ENCODE results near the gene FOXD1.
"Not testable (repeated sequence)": the region's sequence is repeated elsewhere in the genome, so short reads cannot be mapped to it uniquely, and the experiment has no call there.

Gene FOXD1

GRCh38 chr5:73448463-73449136 lies at the start of gene FOXD1:
FOXD1 (minus strand) TSS chr5:73448777; CDS start chr5:73448362, 415 bp downstream.
- peak; percentile 51 for DNase-seq

- DNase-seq, result no peak
Measured at GRCh38 chr5:73497497-73498056, 49.0 kb upstream of the FOXD1 start.

- DNase-seq, result no peak
Measured at GRCh38 chr5:73496984-73497457, 48.4 kb upstream of the FOXD1 start.

GRCh38 chr5:73495772-73496335 lies 47.3 kb upstream of the FOXD1 start:
- DNase-seq, result no peak

- no peak for DNase-seq
Measured at GRCh38 chr5:73494721-73495120, 46.1 kb upstream of the FOXD1 start.

- DNase-seq, result no peak
Measured at GRCh38 chr5:73493421-73493820, 44.8 kb upstream of the FOXD1 start.

- DNase-seq, result no peak
Measured at GRCh38 chr5:73491155-73491554, 42.6 kb upstream of the FOXD1 start.

GRCh38 chr5:73490088-73490487 lies 41.5 kb upstream of the FOXD1 start:
- no peak for DNase-seq

GRCh38 chr5:73488806-73489205 lies 40.2 kb upstream of the FOXD1 start:
- no peak for DNase-seq

GRCh38 chr5:73487815-73488214 lies 39.2 kb upstream of the FOXD1 start:
- DNase-seq, result no peak

- not testable (repeated sequence) for DNase-seq
Measured at GRCh38 chr5:73487257-73487656, 38.7 kb upstream of the FOXD1 start.

GRCh38 chr5:73486119-73486899 lies 37.7 kb upstream of the FOXD1 start:
- no peak for DNase-seq

GRCh38 chr5:73485715-73486114 lies 37.1 kb upstream of the FOXD1 start:
- no peak for DNase-seq

- no peak for DNase-seq
Measured at GRCh38 chr5:73484511-73484910, 35.9 kb upstream of the FOXD1 start.

- no peak for DNase-seq
Measured at GRCh38 chr5:73483676-73484075, 35.1 kb upstream of the FOXD1 start.

- DNase-seq, result no peak
Measured at GRCh38 chr5:73482383-73483136, 34.0 kb upstream of the FOXD1 start.

GRCh38 chr5:73480500-73480899 lies 31.9 kb upstream of the FOXD1 start:
- DNase-seq, result no peak

GRCh38 chr5:73472116-73472515 lies 23.5 kb upstream of the FOXD1 start:
- no peak for DNase-seq

- no peak for DNase-seq
Measured at GRCh38 chr5:73471654-73472053, 23.1 kb upstream of the FOXD1 start.

- no peak for DNase-seq
Measured at GRCh38 chr5:73469878-73470277, 21.3 kb upstream of the FOXD1 start.

GRCh38 chr5:73468638-73469037 lies 20.1 kb upstream of the FOXD1 start:
- DNase-seq, result not testable (repeated sequence)

- DNase-seq, result no peak
Measured at GRCh38 chr5:73464016-73464745, 15.6 kb upstream of the FOXD1 start.
